GM13977 (cell line): ENCODE measurements around the gene MARCHF3.
A peak's percentile ranks its signal among the peaks of the same experiment; 100 is the strongest.

Experiments
- DNase-seq: peaks from one replicate; pipeline ENCODE4 v3.0.0; 2012; ENCODE audit warnings: low spot score
- CTCF ChIP-seq: IDR thresholded peaks from 2 replicates; pipeline ENCODE4 v1.5.1; 2012; ENCODE audit warnings: mild to moderate bottlenecking, control low read depth; ENCODE audit not compliant: insufficient read depth; ENCODE audit errors: extremely low read depth, missing control alignments
- in situ Hi-C: fragments of 300-500 bp; cut with MboI; formaldehyde crosslinking; loops from one replicate; pipeline ENCODE4 v1.12.0; 2022; ENCODE audit warnings: low sequenced_read_pairs, low pct_unique_long_range_greater_than_20kb, mixed read lengths, inconsistent platforms; ENCODE audit not compliant: unreplicated experiment

The MARCHF3 gene

DNA sequence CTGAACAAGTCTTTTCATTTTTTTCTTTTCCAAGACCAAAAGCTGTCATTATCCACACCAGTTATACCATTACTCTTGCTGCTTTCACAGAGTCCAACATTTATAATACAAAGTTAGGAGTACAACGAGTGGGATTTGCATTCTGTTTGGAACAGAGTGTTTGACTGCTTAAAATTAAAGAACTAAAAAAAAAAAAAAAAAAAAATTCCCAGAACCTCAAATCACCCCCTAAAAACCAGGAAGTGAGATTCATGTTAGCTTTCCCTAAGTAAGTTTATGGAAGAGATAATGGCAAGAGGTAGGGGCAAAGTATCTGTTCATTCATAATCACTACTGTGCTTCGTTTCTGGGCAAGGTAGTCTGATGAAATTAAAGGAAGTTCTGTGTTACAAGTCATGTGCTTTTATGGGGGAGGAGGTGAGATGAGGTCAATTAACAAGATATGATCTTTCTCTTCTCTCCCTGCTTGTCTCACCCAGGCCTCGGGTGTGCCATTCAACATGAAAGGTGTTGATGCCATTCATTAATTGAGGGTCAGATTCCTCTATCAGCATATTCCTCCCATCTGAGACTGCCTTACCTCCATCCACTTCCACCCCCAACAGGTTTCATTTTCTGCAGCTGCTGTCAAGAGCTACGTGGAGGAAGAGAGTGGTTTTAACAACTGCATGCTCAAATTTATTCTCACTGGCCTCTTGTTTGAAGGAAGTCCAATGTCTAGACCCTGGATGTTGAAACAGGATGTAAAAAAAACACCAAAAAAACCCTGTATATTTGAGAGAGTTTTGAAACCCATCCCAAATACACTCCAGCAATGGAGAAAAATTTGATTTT is 58.1 kb downstream of the MARCHF3 start:
- no peak for TF ChIP-seq CTCF
- peak; percentile 60 for DNase-seq
- in situ Hi-C loops = no loop called here

DNA sequence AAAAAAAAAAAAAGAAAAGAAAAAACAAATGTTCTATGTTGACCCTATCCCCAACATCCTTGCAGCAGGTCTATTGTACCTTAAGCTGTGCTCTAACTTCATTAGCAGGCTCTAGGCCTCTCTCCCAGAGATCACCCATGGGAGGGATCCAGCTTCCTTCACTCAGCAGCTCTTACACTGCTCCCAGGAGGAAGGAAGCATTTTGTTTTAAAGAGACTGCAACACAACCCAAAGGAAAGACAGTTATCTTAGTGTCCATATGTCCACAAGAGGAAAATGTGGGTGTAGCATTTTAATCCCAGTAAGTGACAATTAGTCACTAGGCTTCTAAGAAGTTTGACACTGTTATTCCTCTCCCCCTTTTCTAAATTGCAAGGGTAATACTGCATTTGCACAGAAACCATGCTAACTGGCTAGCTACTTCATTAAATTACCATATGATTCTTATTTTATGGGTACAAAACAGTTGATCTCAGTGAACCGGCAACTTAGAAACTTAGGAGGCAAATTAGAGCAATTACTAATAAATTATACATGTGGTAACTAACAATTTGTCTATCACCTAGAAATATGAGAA is 58.8 kb downstream of the MARCHF3 start:
- no peak for DNase-seq
- in situ Hi-C loops = no loop called here
- TF ChIP-seq CTCF = no peak

DNA sequence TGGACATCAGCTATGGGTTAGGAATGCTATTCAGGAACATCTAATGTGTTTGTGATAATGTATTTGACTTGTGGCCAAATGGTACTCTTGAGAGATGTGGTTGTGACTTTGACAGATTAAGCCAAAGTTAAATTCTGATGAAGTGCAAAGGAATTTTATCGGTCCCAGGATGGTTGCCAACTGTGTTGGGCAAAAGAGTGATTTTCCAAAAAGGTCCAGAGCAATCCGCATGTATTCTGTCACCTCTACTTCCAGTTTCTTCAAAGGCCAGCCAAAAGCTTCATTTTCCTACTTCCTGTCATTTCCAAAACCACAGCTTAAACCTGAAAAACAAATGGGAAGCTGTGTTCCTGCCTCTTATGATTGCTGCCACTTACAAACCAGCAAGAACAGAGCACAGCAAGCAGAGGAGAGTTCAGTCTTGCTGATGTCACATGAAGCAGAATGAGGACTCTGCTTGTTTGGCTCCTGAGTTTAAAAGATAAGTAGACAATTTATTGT is 59.8 kb downstream of the MARCHF3 start:
- in situ Hi-C loops = no loop called here
- no peak for DNase-seq
- TF ChIP-seq CTCF = no peak

DNA sequence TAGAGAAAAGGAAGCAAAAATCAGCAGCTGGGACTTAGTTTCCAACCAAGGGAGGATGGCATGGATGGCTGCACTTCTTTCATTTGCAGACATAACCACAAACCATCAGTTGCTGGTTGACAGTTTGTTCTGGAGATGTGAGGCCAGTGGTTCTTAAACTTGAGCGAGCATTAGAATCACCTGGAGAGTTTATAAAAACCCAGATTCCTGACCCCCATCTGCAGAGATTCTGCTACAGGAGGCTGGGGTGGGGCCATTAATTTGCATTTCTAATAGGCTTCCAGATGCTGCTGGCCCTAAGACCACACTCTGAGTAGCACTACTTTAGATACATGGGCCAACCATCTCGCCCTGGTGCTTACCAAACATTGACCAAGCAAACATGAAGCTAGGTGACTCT is 60.8 kb downstream of the MARCHF3 start:
- TF ChIP-seq CTCF = no peak
- in situ Hi-C loops = no loop called here
- DNase-seq = no peak

- no peak for DNase-seq
- in situ Hi-C loops = no loop called here
- no peak for TF ChIP-seq CTCF
Measured at GRCh38 chr5:126967808-126968466, 62.4 kb downstream of the MARCHF3 start.

DNA sequence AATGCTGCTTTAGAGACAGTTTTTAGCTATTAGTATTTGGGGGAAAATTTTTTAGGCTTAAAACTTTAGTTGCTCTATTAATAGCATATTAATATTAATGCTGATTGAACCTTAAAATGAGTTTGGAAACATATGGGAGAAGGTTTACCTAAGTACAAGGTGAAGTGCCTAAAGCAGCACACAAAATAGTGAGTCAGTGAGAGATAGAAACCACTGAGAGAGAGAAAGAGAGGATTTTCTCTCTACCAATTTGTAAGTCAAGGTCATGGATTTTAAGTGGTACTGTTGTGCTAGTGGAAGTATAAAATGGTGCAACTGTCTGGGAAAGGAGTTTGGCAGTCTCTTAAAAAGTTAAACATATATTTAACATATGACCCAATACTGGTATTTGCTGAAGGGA is 64.9 kb downstream of the MARCHF3 start:
- no peak for DNase-seq
- in situ Hi-C loops = no loop called here
- no peak for TF ChIP-seq CTCF
